Caco-2 (cell line): Measurements from ENCODE around the gene HTR4. TPM values are rescaled to one million over a fixed set of nuclear protein-coding genes. Genes with fewer than 3 reads are reported as not detected.

Experiments
- BruUV-seq: library from RNA; stranded (reverse); fragments of 400-500 nt; replicated peaks from 2 replicates; lab custom pipeline; 2021; lab: Mats Ljungman, UMichigan
- CTCF ChIA-PET: fragments of 300-600 bp; sonication (Branson Sonifier 250); formaldehyde crosslinking; loops from one replicate; lab custom pipeline; 2022; ENCODE audit warnings: antibody characterized with exemption; lab: Charles Lee
- POLR2A ChIA-PET: fragments of 300-600 bp; sonication (Branson Sonifier 250); formaldehyde crosslinking; loops from one replicate; lab custom pipeline; 2022; ENCODE audit warnings: antibody characterized with exemption; lab: Charles Lee
- DNase-seq, 2 experiments: peaks; one replicate each; pipeline versions ENCODE4 v3.0.0 to v3.0.0-alpha.2; 2020 to 2022
- H3K27me3 ChIP-seq: replicated peaks from 2 replicates; pipeline ENCODE4 v1.6.0; 2011; ENCODE audit warnings: low read length; ENCODE audit not compliant: control insufficient read depth, insufficient read depth
- H3K36me3 ChIP-seq: 2 replicates; pipeline ENCODE4 v1.5.1; 2011; ENCODE audit warnings: low read length; ENCODE audit not compliant: control insufficient read depth, insufficient read depth
- H3K4me1 ChIP-seq: fragments of 250-450 bp; sonication (Bioruptor Pico); 2 replicates; pipeline ENCODE4 v1.5.1; 2020; ENCODE audit warnings: mild to moderate bottlenecking
- H3K4me3 ChIP-seq: 2 replicates; pipeline ENCODE4 v1.5.1; 2011; ENCODE audit warnings: low read depth, mild to moderate bottlenecking, control low read depth, low read length
- H3K9me3 ChIP-seq: fragments of 250-450 bp; sonication (Bioruptor Pico); 2 replicates; pipeline ENCODE4 v1.5.1; 2020; ENCODE audit warnings: mild to moderate bottlenecking, moderate library complexity
- H3K27ac Mint-ChIP-seq: one replicate; pipeline ENCODE4 v1.8.0; 2022; ENCODE audit warnings: mixed read lengths; ENCODE audit not compliant: unreplicated experiment
- H3K27me3 Mint-ChIP-seq: one replicate; pipeline ENCODE4 v1.8.0; 2022; ENCODE audit warnings: mixed read lengths; ENCODE audit not compliant: insufficient read depth, unreplicated experiment
- H3K36me3 Mint-ChIP-seq: one replicate; pipeline ENCODE4 v1.8.0; 2022; ENCODE audit warnings: mild to moderate bottlenecking, mixed read lengths; ENCODE audit not compliant: insufficient read depth, unreplicated experiment
- H3K4me1 Mint-ChIP-seq: one replicate; pipeline ENCODE4 v1.8.0; 2022; ENCODE audit warnings: low read depth, mixed read lengths; ENCODE audit not compliant: unreplicated experiment
- H3K4me3 Mint-ChIP-seq: one replicate; pipeline ENCODE4 v1.8.0; 2022; ENCODE audit warnings: mild to moderate bottlenecking, moderate library complexity, mixed read lengths; ENCODE audit not compliant: unreplicated experiment
- H3K9me3 Mint-ChIP-seq: one replicate; pipeline ENCODE4 v1.8.0; 2022; ENCODE audit warnings: mixed read lengths; ENCODE audit not compliant: unreplicated experiment
- intact Hi-C: fragments of 100-400 bp; cut with micrococcal nuclease; formaldehyde crosslinking; loops from one replicate; pipeline ENCODE4 v1.10.0; 2022; ENCODE audit not compliant: unreplicated experiment
- total RNA-seq: library from RNA; stranded (reverse); gene quantifications from 2 replicates; pipeline ENCODE4 v1.2.3, GENCODE V29; 2022
- TF ChIP-seq, protein P1 (sequence below), 2 experiments: fragments of 200-600 bp in 1 of 2; IDR thresholded peaks; 1 replicate in 1 of 2; 2 replicates in 1 of 2; pipeline versions ENCODE4 v1.5.1 to v1.8.0; 2011 to 2022; ENCODE audit warnings: antibody characterized with exemption in 1 of 2, control low read depth in 1 of 2, inconsistent platforms in 1 of 2, low read depth in 1 of 2, low read length in 1 of 2, mild to moderate bottlenecking in 1 of 2, moderate library complexity in 1 of 2; ENCODE audit not compliant: insufficient read depth in 1 of 2, severe bottlenecking in 1 of 2, unreplicated experiment in 1 of 2

Gene HTR4
- total RNA-seq, 1 experiment from 2014 or later = not detected

DNA sequence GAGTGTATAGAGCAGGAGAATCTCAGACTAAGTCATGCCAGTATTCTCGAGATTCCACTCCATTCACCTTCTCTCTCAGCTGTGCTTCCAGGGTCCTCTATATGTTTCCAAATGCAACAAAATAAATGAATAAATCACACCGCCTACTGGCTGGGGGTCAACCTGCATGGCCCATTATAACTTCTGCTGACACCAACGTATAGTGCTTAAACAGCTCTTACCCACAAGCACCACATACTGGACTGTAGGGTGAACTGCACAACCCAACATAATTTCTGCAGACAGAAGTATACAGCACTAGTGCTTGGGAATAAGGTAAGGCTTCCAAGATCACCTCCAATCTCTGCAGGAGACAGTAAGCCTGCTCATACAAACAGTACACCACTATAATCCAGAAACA lies 33.1 kb upstream of the HTR4 start:
- H3K9me3 ChIP-seq = no peaks in the 10 kb centered on the region
- ChIA-PET CTCF (interaction anchor here (1.3 kb wide), 1 partner anchor 245 kb away, joined by 6 read pairs; no protein-coding TSS in a partner anchor), POLR2A (no interaction called here)
- H3K36me3 ChIP-seq = no peaks in the 10 kb centered on the region
- TF ChIP-seq, protein P1, sequence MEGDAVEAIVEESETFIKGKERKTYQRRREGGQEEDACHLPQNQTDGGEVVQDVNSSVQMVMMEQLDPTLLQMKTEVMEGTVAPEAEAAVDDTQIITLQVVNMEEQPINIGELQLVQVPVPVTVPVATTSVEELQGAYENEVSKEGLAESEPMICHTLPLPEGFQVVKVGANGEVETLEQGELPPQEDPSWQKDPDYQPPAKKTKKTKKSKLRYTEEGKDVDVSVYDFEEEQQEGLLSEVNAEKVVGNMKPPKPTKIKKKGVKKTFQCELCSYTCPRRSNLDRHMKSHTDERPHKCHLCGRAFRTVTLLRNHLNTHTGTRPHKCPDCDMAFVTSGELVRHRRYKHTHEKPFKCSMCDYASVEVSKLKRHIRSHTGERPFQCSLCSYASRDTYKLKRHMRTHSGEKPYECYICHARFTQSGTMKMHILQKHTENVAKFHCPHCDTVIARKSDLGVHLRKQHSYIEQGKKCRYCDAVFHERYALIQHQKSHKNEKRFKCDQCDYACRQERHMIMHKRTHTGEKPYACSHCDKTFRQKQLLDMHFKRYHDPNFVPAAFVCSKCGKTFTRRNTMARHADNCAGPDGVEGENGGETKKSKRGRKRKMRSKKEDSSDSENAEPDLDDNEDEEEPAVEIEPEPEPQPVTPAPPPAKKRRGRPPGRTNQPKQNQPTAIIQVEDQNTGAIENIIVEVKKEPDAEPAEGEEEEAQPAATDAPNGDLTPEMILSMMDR (IDR thresholded peaks at IDR 0.05; ENCODE audit: insufficient read depth in 1 of 2, low read depth in 1 of 2, low read length in 1 of 2, severe bottlenecking in 1 of 2, unreplicated experiment in 1 of 2) = peak; percentile 67 to 70
- intact Hi-C loops = loop anchor here (1.0 kb wide), 2 partner anchors 164 to 243 kb away; no protein-coding TSS in a partner anchor
- H3K27ac Mint-ChIP-seq = no peak overlapping the region
- no peaks in the 10 kb centered on the region for H3K36me3 Mint-ChIP-seq
- H3K9me3 Mint-ChIP-seq = no peaks in the 10 kb centered on the region
- no peak overlapping the region for H3K4me3 Mint-ChIP-seq
- H3K27me3 ChIP-seq = no peaks in the 10 kb centered on the region
- no peaks in the 10 kb centered on the region for H3K27me3 Mint-ChIP-seq
- BruUV-seq = no TSS peak
- H3K4me1 ChIP-seq = no peaks in the 10 kb centered on the region
- DNase-seq = peak; percentile 47 to 56
- H3K4me3 ChIP-seq = no peak overlapping the region
- H3K4me1 Mint-ChIP-seq = no peaks in the 10 kb centered on the region

DNA sequence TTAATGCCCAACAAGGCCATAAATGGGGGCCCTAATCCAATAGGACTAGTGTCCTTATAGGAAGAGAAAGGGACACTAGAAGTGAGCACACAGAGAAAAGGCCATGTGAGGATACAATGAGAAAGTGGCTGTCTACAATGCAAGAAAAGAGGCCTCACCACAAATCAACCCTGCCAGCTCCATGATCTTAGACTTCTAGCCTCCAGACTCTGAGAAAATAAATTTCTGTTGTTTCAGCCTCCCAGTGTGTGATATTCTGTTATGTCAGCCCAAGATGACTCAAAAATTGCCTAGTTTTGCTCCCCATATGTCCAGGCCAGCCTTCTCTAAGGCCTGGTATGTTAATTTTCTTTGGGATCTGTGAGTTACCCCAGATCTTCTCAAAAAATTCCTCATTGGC lies 32.3 kb upstream of the HTR4 start:
- Mint-ChIP-seq H3K4me1 (no peaks in the 10 kb centered on the region), H3K27ac (no peak overlapping the region), H3K9me3 (no peaks in the 10 kb centered on the region), H3K27me3 (no peaks in the 10 kb centered on the region), H3K4me3 (no peak overlapping the region), H3K36me3 (no peaks in the 10 kb centered on the region)
- H3K4me3 ChIP-seq = no peak overlapping the region
- intact Hi-C loops = loop anchor here (1.0 kb wide), 2 partner anchors 163 to 242 kb away; no protein-coding TSS in a partner anchor
- H3K9me3 ChIP-seq = no peaks in the 10 kb centered on the region
- POLR2A ChIA-PET = no interaction called here
- CTCF ChIA-PET = interaction anchor here (1.3 kb wide), 1 partner anchor 244 kb away, joined by 6 read pairs; no protein-coding TSS in a partner anchor
- no peaks in the 10 kb centered on the region for H3K36me3 ChIP-seq
- no peaks in the 10 kb centered on the region for H3K27me3 ChIP-seq
- TF ChIP-seq, protein P1 (IDR thresholded peaks at IDR 0.05; ENCODE audit: insufficient read depth in 1 of 2, low read depth in 1 of 2, low read length in 1 of 2, severe bottlenecking in 1 of 2, unreplicated experiment in 1 of 2) = no peak
- BruUV-seq = no TSS peak
- no peak for DNase-seq
- no peaks in the 10 kb centered on the region for H3K4me1 ChIP-seq

DNA sequence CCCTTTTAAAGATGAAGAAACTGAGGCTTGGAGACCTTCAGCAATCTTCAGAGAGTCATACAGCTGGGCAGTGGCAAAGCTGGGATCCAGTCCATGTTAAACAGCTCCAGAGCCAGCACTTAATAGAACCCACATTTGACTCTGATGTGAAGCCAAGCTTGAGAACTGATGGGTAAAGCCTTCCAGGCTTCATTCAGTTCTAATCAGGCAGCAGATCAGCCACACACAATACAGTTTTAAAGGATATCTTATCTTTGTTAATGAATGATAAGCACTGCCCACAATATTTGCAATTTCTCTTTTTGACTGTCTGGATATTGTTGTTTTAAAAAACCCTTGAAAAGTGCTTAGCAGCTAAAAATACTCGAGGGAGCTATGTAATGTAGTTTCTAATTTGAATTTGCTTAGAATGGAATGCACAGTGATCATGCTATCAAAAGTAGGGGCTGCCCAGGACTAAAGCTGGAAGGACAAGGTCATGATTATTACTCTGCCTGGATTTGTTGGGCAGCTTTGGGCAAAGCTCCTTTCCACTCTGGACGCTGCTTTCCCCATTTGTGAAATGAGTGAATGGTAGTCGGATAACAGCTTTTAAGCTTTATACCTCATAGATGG lies 31.3 kb upstream of the HTR4 start:
- Mint-ChIP-seq H3K27me3 (no peaks in the 10 kb centered on the region), H3K9me3 (no peaks in the 10 kb centered on the region), H3K27ac (no peak overlapping the region), H3K4me1 (no peaks in the 10 kb centered on the region), H3K4me3 (no peak overlapping the region), H3K36me3 (no peaks in the 10 kb centered on the region)
- DNase-seq = no peak
- intact Hi-C loops = no loop called here
- Histone ChIP-seq H3K9me3 (no peaks in the 10 kb centered on the region), H3K4me1 (no peaks in the 10 kb centered on the region), H3K4me3 (no peak overlapping the region), H3K36me3 (no peaks in the 10 kb centered on the region), H3K27me3 (no peaks in the 10 kb centered on the region)
- no TSS peak for BruUV-seq
- TF ChIP-seq, protein P1 (IDR thresholded peaks at IDR 0.05; ENCODE audit: insufficient read depth in 1 of 2, low read depth in 1 of 2, low read length in 1 of 2, severe bottlenecking in 1 of 2, unreplicated experiment in 1 of 2) = no peak
- ChIA-PET CTCF (no interaction called here), POLR2A (no interaction called here)
